Measurements from ENCODE around the gene GBX1. TPM values are rescaled to one million over a fixed set of nuclear protein-coding genes. Genes with fewer than 3 reads are reported as not detected.

The GBX1 gene
- total RNA-seq, 1 donor from 2014 or later, result not detected

- TF ChIP-seq CTCF (IDR thresholded peaks at IDR 0.05), result no peak
- H3K27ac ChIP-seq, result no peak overlapping the region
- H3K4me3 ChIP-seq, result no peak overlapping the region
- no peak for ATAC-seq
- peaks cover 12% of the 10 kb centered on the region for H3K36me3 ChIP-seq
- H3K4me1 ChIP-seq, result peaks cover 25% of the 10 kb centered on the region
- intact Hi-C loops (cut with DNase I), result no loop called here
- no peak for DNase-seq
- no peaks in the 10 kb centered on the region for H3K9me3 ChIP-seq
- H3K27me3 ChIP-seq (ENCODE audit: low read depth), result no peaks in the 10 kb centered on the region
Observed at GRCh38 chr7:151103973-151104372, 63.5 kb downstream of the GBX1 start.

- no peaks in the 10 kb centered on the region for H3K9me3 ChIP-seq
- DNase-seq (no peak), ATAC-seq (no peak)
- H3K4me3 ChIP-seq, result no peak overlapping the region
- H3K27me3 ChIP-seq (ENCODE audit: low read depth), result no peaks in the 10 kb centered on the region
- TF ChIP-seq CTCF (IDR thresholded peaks at IDR 0.05), result no peak
- H3K4me1 ChIP-seq, result peaks cover 25% of the 10 kb centered on the region
- intact Hi-C loops (cut with DNase I), result no loop called here
- peaks cover 12% of the 10 kb centered on the region for H3K36me3 ChIP-seq
- no peak overlapping the region for H3K27ac ChIP-seq
Observed at GRCh38 chr7:151102991-151103390, 64.5 kb downstream of the GBX1 start.

- Histone ChIP-seq H3K27me3 (ENCODE audit: low read depth) (no peaks in the 10 kb centered on the region), H3K4me1 (peaks cover 25% of the 10 kb centered on the region), H3K9me3 (no peaks in the 10 kb centered on the region), H3K36me3 (peaks cover 17% of the 10 kb centered on the region), H3K4me3 (no peak overlapping the region), H3K27ac (no peak overlapping the region)
- no peak for TF ChIP-seq CTCF (IDR thresholded peaks at IDR 0.05)
- intact Hi-C loops (cut with DNase I), result no loop called here
- ATAC-seq, result no peak
- no peak for DNase-seq
Observed at GRCh38 chr7:151101621-151102396, 65.7 kb downstream of the GBX1 start.

GRCh38 chr7:151100921-151101320, 66.6 kb downstream of the GBX1 start:
- ATAC-seq (no peak), DNase-seq (no peak)
- intact Hi-C loops (cut with DNase I), result no loop called here
- Histone ChIP-seq H3K36me3 (peaks cover 19% of the 10 kb centered on the region), H3K27me3 (ENCODE audit: low read depth) (no peaks in the 10 kb centered on the region), H3K27ac (no peak overlapping the region), H3K4me1 (peaks cover 26% of the 10 kb centered on the region), H3K4me3 (no peak overlapping the region), H3K9me3 (no peaks in the 10 kb centered on the region)
- TF ChIP-seq CTCF (IDR thresholded peaks at IDR 0.05), result no peak

GRCh38 chr7:151099486-151100211, 67.8 kb downstream of the GBX1 start:
- H3K27me3 ChIP-seq (ENCODE audit: low read depth), result no peaks in the 10 kb centered on the region
- H3K4me3 ChIP-seq, result no peak overlapping the region
- peaks cover 16% of the 10 kb centered on the region for H3K36me3 ChIP-seq
- peaks cover 38% of the 10 kb centered on the region for H3K4me1 ChIP-seq
- peak; percentile 41 for DNase-seq
- H3K27ac ChIP-seq, result peak overlapping the region; percentile 46
- H3K9me3 ChIP-seq, result no peaks in the 10 kb centered on the region
- ATAC-seq, result peak; percentile 43 to 59
- no peak for TF ChIP-seq CTCF (IDR thresholded peaks at IDR 0.05)
- intact Hi-C loops (cut with DNase I), result no loop called here

Other genes with a start within 250 kb of the GBX1 start
- 2.4 TPM for gene KCNH2, start 189.4 kb downstream of the GBX1 start, total RNA-seq
- gene NOS3, start 176.7 kb downstream of the GBX1 start, total RNA-seq, result 15.1 TPM
- gene ATG9B, start 143.2 kb downstream of the GBX1 start, total RNA-seq, result 0.38 TPM
- 42.4 TPM for gene ABCB8, start 139.2 kb downstream of the GBX1 start, total RNA-seq
- gene ASIC3, start 119.2 kb downstream of the GBX1 start, total RNA-seq, result 3.7 TPM
- gene CDK5, start 109.8 kb downstream of the GBX1 start, total RNA-seq, result 13.7 TPM
- gene SLC4A2, start 108.1 kb downstream of the GBX1 start, total RNA-seq, result 182 TPM
- 54.4 TPM for gene FASTK, start 86.9 kb downstream of the GBX1 start, total RNA-seq
- gene TMUB1, start 84.2 kb downstream of the GBX1 start, total RNA-seq, result 37.4 TPM
- 157 TPM for gene AGAP3, start 81.2 kb downstream of the GBX1 start, total RNA-seq
- gene ASB10, start 19.6 kb upstream of the GBX1 start, total RNA-seq, result not detected
- gene H2BK1, start 42.8 kb upstream of the GBX1 start, total RNA-seq, result not detected
- 23.3 TPM for gene ABCF2, start 59.5 kb upstream of the GBX1 start, total RNA-seq
- 34.7 TPM for gene CHPF2, start 64.8 kb upstream of the GBX1 start, total RNA-seq
- 53.1 TPM for gene SMARCD3, start 81.0 kb upstream of the GBX1 start, total RNA-seq
- gene NUB1, start 174.1 kb upstream of the GBX1 start, total RNA-seq, result 53.7 TPM
- gene WDR86, start 242.3 kb upstream of the GBX1 start, total RNA-seq, result 4.4 TPM